GM04504 (cell line): ENCODE data around the gene SND1.

Source experiments
- DNase-seq: peaks from one replicate; pipeline ENCODE4 v3.0.0-alpha.2; 2012; ENCODE audit warnings: low read depth

SND1 gene

GRCh38 chr7:127907110-127908040 lies 255.4 kb downstream of the SND1 start:
- DNase-seq: no peak

GRCh38 chr7:127908430-127909258 lies 256.6 kb downstream of the SND1 start:
- no peak for DNase-seq

GRCh38 chr7:127909424-127910152 lies 257.6 kb downstream of the SND1 start:
- DNase-seq: no peak

GRCh38 chr7:127910670-127911069 lies 258.7 kb downstream of the SND1 start:
- DNase-seq: no peak

GRCh38 chr7:127911968-127912511 lies 260.0 kb downstream of the SND1 start:
- DNase-seq: no peak

- DNase-seq: no peak
These were observed 260.9 kb downstream of the SND1 start for GRCh38 chr7:127912901-127913300.

GRCh38 chr7:127913686-127914085 lies 261.7 kb downstream of the SND1 start:
- DNase-seq: no peak

- DNase-seq: no peak
These were observed 262.7 kb downstream of the SND1 start for GRCh38 chr7:127914693-127915092.

- DNase-seq: no peak
These were observed 264.7 kb downstream of the SND1 start for GRCh38 chr7:127916735-127917134.

GRCh38 chr7:127918130-127918529 lies 266.1 kb downstream of the SND1 start:
- DNase-seq: no peak

GRCh38 chr7:127920787-127921438 lies 268.9 kb downstream of the SND1 start:
- no peak for DNase-seq

- no peak for DNase-seq
These were observed 270.7 kb downstream of the SND1 start for GRCh38 chr7:127922656-127923055.

GRCh38 chr7:127924874-127925273 lies 272.9 kb downstream of the SND1 start:
- no peak for DNase-seq

- no peak for DNase-seq
These were observed 275.3 kb downstream of the SND1 start for GRCh38 chr7:127927348-127927696.

- DNase-seq: no peak
These were observed 276.2 kb downstream of the SND1 start for GRCh38 chr7:127928222-127928621.

- no peak for DNase-seq
These were observed 276.9 kb downstream of the SND1 start for GRCh38 chr7:127928852-127929251.

- DNase-seq: no peak
These were observed 278.6 kb downstream of the SND1 start for GRCh38 chr7:127930341-127931328.

- no peak for DNase-seq
These were observed 280.1 kb downstream of the SND1 start for GRCh38 chr7:127932076-127932475.

- no peak for DNase-seq
These were observed 280.5 kb downstream of the SND1 start for GRCh38 chr7:127932496-127932895.

- no peak for DNase-seq
These were observed 281.2 kb downstream of the SND1 start for GRCh38 chr7:127933146-127933545.
